ENCODE measurements around the gene SLX9.
"Not testable (repeated sequence)": the region's sequence is repeated elsewhere in the genome, so short reads cannot be mapped to it uniquely, and the experiment has no call there.

The SLX9 gene

GRCh38 chr21:45021428-45022347, 81.9 kb downstream of the SLX9 start:
- no peak for TF ChIP-seq CTCF (IDR thresholded peaks at IDR 0.05)
- no peak for TF ChIP-seq ZFX (IDR thresholded peaks at IDR 0.05; ENCODE audit: borderline replicate concordance)

GRCh38 chr21:45022348-45022675, 82.5 kb downstream of the SLX9 start:
- H3K27ac ChIP-seq: no peak overlapping the region
- no peak for TF ChIP-seq CTCF (IDR thresholded peaks at IDR 0.05)
- TF ChIP-seq ZFX (IDR thresholded peaks at IDR 0.05; ENCODE audit: borderline replicate concordance): no peak

More at GRCh38 chr21:45021428-45022347, 81.9 kb downstream of the SLX9 start:
- H3K27ac ChIP-seq: no peak overlapping the region

- TF ChIP-seq CTCF (IDR thresholded peaks at IDR 0.05) (no peak), ZFX (IDR thresholded peaks at IDR 0.05; ENCODE audit: borderline replicate concordance) (no peak)
- no peak overlapping the region for H3K27ac ChIP-seq
Measured at GRCh38 chr21:45022736-45023135, 82.9 kb downstream of the SLX9 start.

- not testable (repeated sequence) for H3K27ac ChIP-seq
Measured at GRCh38 chr21:45024516-45024915, 84.7 kb downstream of the SLX9 start.

- no peak overlapping the region for H3K27ac ChIP-seq
- TF ChIP-seq CTCF (IDR thresholded peaks at IDR 0.05) (no peak), ZFX (IDR thresholded peaks at IDR 0.05; ENCODE audit: borderline replicate concordance) (no peak)
Measured at GRCh38 chr21:45026066-45026745, 86.4 kb downstream of the SLX9 start.
